Thyroid gland (tissue), 4 donors: Measurements from ENCODE around the gene FRAS1. TPM values are rescaled to one million over a fixed set of nuclear protein-coding genes. Genes with fewer than 3 reads are reported as not detected.

ENCODE experiments used
- DNase-seq, 2 donors: peaks; one replicate each; pipeline ENCODE4 v3.0.0-alpha.2; 2019
- H3K27ac ChIP-seq, 3 donors: fragments of 200-600 bp; sonication (generic); 1 replicate in 2 of 3; 2 replicates in 1 of 3; pipeline ENCODE4 v1.5.1; 2016 to 2019; ENCODE audit warnings: mild to moderate bottlenecking in 1 of 3, moderate library complexity in 1 of 3
- H3K27me3 ChIP-seq: fragments of 200-600 bp; sonication (generic); one replicate; pipeline ENCODE4 v1.5.1; 2019
- H3K36me3 ChIP-seq, 2 donors: fragments of 200-600 bp; sonication (generic); one replicate each; pipeline ENCODE4 v1.5.1; 2016 to 2019
- H3K4me1 ChIP-seq, 2 donors: fragments of 200-600 bp; sonication (generic); one replicate each; pipeline ENCODE4 v1.5.1; 2017 to 2019
- H3K4me3 ChIP-seq, 3 donors: fragments of 200-600 bp; sonication (generic); replicated peaks in 1 of 3; 1 replicate in 2 of 3; 2 replicates in 1 of 3; pipeline ENCODE4 v1.5.1; 2016; ENCODE audit warnings: mild to moderate bottlenecking in 1 of 3
- H3K9me3 ChIP-seq: fragments of 200-600 bp; sonication (generic); one replicate; pipeline ENCODE4 v1.5.1; 2017
- POLR2A ChIP-seq, 2 donors: fragments of 450-650 bp; IDR thresholded peaks; one replicate each; pipeline ENCODE4 v1.6.1; 2017; ENCODE audit warnings: antibody characterized with exemption in 2 of 2, mild to moderate bottlenecking in 2 of 2, moderate library complexity in 1 of 2
- WGBS, 2 donors: methylation state at CpG; one replicate each; pipeline ENCODE4 v1.1.5; 2017; 5-methylcytosine and 5-hydroxymethylcytosine counted together
- intact Hi-C: fragments of 100-400 bp; cut with DNase I; formaldehyde crosslinking; loops from one replicate; pipeline ENCODE4 v1.15.1; 2023
- total RNA-seq, 4 donors: library from RNA; depleted of rRNA; stranded (reverse); fragments of >200 nt; gene quantifications; one replicate each; pipeline ENCODE4 v1.2.3, GENCODE V29; 2016
- TF ChIP-seq, protein P1 (sequence below), 6 experiments: fragments of 200-600 bp in 3 of 6; fragments of 450-650 bp in 3 of 6; sonication (generic) in 3 of 6; IDR thresholded peaks; one replicate each; pipeline ENCODE4 v1.5.1; 2016 to 2019; ENCODE audit warnings: antibody characterized with exemption in 6 of 6, mild to moderate bottlenecking in 2 of 6, inconsistent platforms in 1 of 6, moderate library complexity in 1 of 6

Gene FRAS1
- total RNA-seq, 4 donors from 2014 or later = 25.4 to 42.3 (median 31.7) TPM

DNA sequence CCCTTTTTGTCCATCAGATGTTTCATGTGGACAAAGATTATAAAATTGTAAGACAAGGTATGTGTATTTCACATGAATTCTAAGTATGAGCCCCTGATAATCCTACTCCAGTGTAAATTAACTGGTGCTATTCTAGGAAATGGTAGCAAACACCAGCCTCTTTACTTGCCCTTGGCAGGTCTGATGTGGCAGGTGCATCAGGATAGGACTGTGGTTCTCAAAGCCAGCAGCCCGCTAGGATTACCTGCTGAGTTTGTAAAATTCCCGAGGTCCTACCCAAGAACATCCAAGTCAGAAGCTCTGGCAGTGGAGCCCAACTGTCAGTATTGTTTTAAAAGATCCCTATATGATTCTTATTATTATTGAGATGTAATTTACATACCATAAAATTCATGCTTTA lies 320.4 kb downstream of the FRAS1 start:
- Histone ChIP-seq H3K27me3 (no peaks in the 10 kb centered on the region), H3K9me3 (no peaks in the 10 kb centered on the region), H3K4me1 (no peaks in the 10 kb centered on the region), H3K36me3 (peaks cover 3 to 11% of the 10 kb centered on the region in 2 donors), H3K4me3 (no peak overlapping the region), H3K27ac (no peak overlapping the region)
- no peak for TF ChIP-seq POLR2A (IDR thresholded peaks at IDR 0.05)
- TF ChIP-seq, protein P1, sequence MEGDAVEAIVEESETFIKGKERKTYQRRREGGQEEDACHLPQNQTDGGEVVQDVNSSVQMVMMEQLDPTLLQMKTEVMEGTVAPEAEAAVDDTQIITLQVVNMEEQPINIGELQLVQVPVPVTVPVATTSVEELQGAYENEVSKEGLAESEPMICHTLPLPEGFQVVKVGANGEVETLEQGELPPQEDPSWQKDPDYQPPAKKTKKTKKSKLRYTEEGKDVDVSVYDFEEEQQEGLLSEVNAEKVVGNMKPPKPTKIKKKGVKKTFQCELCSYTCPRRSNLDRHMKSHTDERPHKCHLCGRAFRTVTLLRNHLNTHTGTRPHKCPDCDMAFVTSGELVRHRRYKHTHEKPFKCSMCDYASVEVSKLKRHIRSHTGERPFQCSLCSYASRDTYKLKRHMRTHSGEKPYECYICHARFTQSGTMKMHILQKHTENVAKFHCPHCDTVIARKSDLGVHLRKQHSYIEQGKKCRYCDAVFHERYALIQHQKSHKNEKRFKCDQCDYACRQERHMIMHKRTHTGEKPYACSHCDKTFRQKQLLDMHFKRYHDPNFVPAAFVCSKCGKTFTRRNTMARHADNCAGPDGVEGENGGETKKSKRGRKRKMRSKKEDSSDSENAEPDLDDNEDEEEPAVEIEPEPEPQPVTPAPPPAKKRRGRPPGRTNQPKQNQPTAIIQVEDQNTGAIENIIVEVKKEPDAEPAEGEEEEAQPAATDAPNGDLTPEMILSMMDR (IDR thresholded peaks at IDR 0.05) = no peak
- 82 to 97% methylated on average over 2 of the region's 2 CpGs for WGBS, 2 donors
- intact Hi-C loops = no loop called here
- DNase-seq = no peak

DNA sequence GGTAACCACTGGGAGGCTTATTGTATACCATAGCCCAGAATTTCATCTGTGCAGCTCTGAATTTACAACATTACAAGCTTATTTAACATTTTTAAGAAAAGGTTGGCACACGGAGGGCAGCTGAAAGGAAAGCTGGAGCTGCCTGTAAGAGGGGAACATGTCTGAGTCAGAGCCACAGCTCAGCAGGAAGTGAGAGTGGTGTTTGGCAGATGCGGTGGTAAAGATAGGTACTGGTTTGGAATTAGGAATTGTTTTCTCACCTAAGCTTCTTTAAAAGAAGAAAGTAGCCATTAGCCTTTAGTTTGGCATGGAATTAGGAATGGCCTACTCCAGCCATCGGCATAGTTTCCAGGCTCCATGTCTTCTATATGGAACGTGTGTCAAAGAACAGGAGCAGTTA lies 321.9 kb downstream of the FRAS1 start:
- Histone ChIP-seq H3K4me3 (no peak overlapping the region), H3K27ac (no peak overlapping the region), H3K36me3 (peaks cover under 1 to 8% of the 10 kb centered on the region in 2 donors), H3K9me3 (no peaks in the 10 kb centered on the region), H3K4me1 (no peaks in the 10 kb centered on the region), H3K27me3 (no peaks in the 10 kb centered on the region)
- TF ChIP-seq, protein P1 (IDR thresholded peaks at IDR 0.05) = no peak
- DNase-seq = no peak
- 87 to 96% methylated on average over 4 of the region's 4 CpGs for WGBS, 2 donors
- intact Hi-C loops = no loop called here

- WGBS, 2 donors = 90 to 95% methylated on average over 4 of the region's 4 CpGs
- intact Hi-C loops = no loop called here
- DNase-seq = no peak
- Histone ChIP-seq H3K36me3 (peaks cover 0 to 3% of the 10 kb centered on the region in 2 donors), H3K27me3 (no peaks in the 10 kb centered on the region), H3K27ac (no peak overlapping the region), H3K9me3 (no peaks in the 10 kb centered on the region), H3K4me1 (no peaks in the 10 kb centered on the region), H3K4me3 (no peak overlapping the region)
- TF ChIP-seq, protein P1 (IDR thresholded peaks at IDR 0.05) = no peak
- TF ChIP-seq POLR2A (IDR thresholded peaks at IDR 0.05) = no peak
Observed at GRCh38 chr4:78379991-78380729, 323.0 kb downstream of the FRAS1 start.

DNA sequence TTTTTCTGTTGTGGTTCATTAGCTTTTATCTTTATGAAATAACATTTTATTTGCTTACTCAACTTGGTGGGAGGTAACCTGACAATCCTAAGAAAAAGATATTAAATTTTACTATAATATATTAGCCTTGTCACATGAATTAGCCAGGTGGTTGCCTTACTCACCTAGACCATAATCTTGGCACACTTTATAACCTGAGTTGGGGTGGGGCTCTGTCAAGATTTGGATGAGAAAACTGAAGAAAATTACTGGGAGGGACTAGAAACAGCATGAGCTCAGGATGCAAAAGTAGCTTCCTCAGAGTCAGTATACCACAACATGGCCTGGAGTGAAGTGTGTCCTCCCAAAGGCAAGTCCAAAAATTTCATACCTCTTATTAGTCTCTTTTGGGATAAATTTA lies 329.6 kb downstream of the FRAS1 start:
- no peak for DNase-seq
- intact Hi-C loops = no loop called here
- Histone ChIP-seq H3K27me3 (no peaks in the 10 kb centered on the region), H3K4me1 (peaks cover 0 to 5% of the 10 kb centered on the region in 2 donors), H3K27ac (no peak overlapping the region), H3K4me3 (no peak overlapping the region), H3K9me3 (no peaks in the 10 kb centered on the region), H3K36me3 (no peaks in the 10 kb centered on the region)
- TF ChIP-seq POLR2A (IDR thresholded peaks at IDR 0.05) = no peak
- TF ChIP-seq, protein P1 (IDR thresholded peaks at IDR 0.05) = no peak

DNA sequence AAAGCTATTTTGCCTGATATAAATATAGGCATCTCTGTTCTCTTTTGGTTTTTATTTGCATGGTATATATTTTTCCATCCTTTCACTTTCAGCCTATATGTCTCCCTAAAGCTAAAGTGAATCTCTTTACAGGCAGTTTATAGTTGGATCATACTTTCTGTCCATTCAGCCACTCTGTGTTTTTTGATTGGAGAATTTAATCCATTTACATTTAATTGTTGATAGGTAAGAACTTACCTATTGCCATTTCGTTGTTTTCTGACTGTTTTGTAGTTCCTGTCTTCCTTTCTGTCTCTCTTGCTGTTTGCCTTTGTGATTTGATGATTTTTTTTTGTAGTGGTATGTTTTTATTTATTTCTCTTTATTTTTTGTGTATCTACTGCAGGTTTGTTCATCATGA lies 338.5 kb downstream of the FRAS1 start:
- no peak overlapping the region for H3K27ac ChIP-seq
- H3K4me1 ChIP-seq = no peaks in the 10 kb centered on the region
- no peaks in the 10 kb centered on the region for H3K9me3 ChIP-seq
- DNase-seq = no peak
- 79 to 83% methylated on average over 1 of the region's 1 CpG for WGBS, 2 donors
- no peak overlapping the region for H3K4me3 ChIP-seq
- H3K27me3 ChIP-seq = no peaks in the 10 kb centered on the region
- TF ChIP-seq, protein P1 (IDR thresholded peaks at IDR 0.05) = no peak
- TF ChIP-seq POLR2A (IDR thresholded peaks at IDR 0.05) = no peak
- intact Hi-C loops = no loop called here
- no peaks in the 10 kb centered on the region for H3K36me3 ChIP-seq
